ENCODE data around the gene NDUFS4.
"Not testable (repeated sequence)": the region's sequence is repeated elsewhere in the genome, so short reads cannot be mapped to it uniquely, and the experiment has no call there.

Gene NDUFS4

GRCh38 chr5:53560506-53561191, at the start of gene NDUFS4:
Gene NDUFS4 (plus strand): TSS chr5:53560639. CDS start chr5:53560663, 24 bp downstream.
- peak; percentile 85 for DNase-seq (ENCODE audit: low read depth)
- no peak for TF ChIP-seq CTCF (IDR thresholded peaks at IDR 0.05; ENCODE audit: control insufficient read depth, extremely low read depth, insufficient read depth)
- H3K4me3 ChIP-seq (ENCODE audit: low read depth, low read length): peak within 1 kb of the TSS; percentile 96

DNA sequence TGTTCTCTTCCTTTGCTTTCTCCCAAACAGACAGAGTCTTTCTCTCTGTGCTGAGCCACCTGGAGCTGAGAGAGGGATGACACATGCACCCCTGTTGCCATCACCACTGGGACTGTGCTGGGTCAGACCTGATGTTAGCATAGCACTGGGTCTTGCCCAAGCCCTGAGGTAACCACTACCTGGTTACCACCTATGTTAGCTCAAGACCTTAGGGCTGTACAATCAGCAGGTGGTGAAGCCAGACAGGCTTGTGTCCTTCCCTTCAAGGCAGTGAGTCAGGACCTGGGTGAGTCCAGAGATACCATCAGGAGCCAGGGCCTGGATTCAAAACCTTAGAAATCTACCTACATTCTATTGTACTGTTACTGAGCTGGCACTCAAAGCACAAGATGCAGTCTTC, 47.9 kb upstream of the NDUFS4 start:
- no peak for DNase-seq (ENCODE audit: low read depth)
- TF ChIP-seq CTCF (IDR thresholded peaks at IDR 0.05; ENCODE audit: control insufficient read depth, extremely low read depth, insufficient read depth): no peak
- H3K4me3 ChIP-seq (ENCODE audit: low read depth, low read length): no peak overlapping the region

DNA sequence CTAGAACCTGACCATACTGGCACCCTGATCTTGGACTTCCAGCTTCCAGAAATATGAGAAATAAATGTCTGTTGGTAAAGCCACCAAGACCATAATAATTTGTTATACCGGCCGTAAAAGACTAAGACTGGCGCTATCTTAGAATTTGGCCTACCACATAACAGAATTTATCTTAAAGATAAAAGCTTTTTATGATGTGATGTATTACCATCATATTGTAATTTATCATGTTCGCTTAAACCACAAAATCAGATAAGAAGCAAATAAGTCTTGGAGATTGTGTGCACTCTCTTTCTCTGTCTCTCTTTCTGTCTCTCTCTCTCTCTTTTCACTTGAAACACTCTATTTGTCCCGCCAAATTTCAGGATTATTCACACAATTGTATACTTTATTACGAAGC, 44.5 kb upstream of the NDUFS4 start:
- no peak overlapping the region for H3K4me3 ChIP-seq (ENCODE audit: low read depth, low read length)
- no peak for DNase-seq (ENCODE audit: low read depth)
- no peak for TF ChIP-seq CTCF (IDR thresholded peaks at IDR 0.05; ENCODE audit: control insufficient read depth, extremely low read depth, insufficient read depth)

DNA sequence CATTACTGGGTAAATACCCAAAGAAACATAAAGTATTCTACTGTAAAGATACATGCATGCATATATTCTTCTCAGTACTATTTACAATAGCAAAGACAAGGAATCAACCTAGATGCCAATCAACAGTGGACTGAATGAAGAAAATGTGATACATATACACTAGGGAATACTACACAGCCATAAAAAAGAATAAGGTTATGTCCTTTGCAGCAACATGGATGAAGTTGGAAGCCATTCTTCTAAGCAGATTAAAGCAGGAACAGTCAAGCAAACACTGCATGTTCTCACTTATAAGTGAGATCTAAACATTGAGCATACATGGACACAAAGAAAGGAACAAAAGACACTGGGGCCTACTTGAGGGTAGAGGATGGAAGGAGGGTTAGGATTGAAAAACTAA, 39.6 kb upstream of the NDUFS4 start:
- no peak for DNase-seq (ENCODE audit: low read depth)
- TF ChIP-seq CTCF (IDR thresholded peaks at IDR 0.05; ENCODE audit: control insufficient read depth, extremely low read depth, insufficient read depth): no peak

GRCh38 chr5:53537711-53538110, 22.7 kb upstream of the NDUFS4 start:
- no peak for TF ChIP-seq CTCF (IDR thresholded peaks at IDR 0.05; ENCODE audit: control insufficient read depth, extremely low read depth, insufficient read depth)

More for the DNA sequence above, 39.6 kb upstream of the NDUFS4 start:
- H3K4me3 ChIP-seq (ENCODE audit: low read depth, low read length): no peak overlapping the region

GRCh38 chr5:53540739-53541138, 19.7 kb upstream of the NDUFS4 start:
- H3K4me3 ChIP-seq (ENCODE audit: low read depth, low read length); DNase-seq (ENCODE audit: low read depth): not testable (repeated sequence)

More at GRCh38 chr5:53537711-53538110, 22.7 kb upstream of the NDUFS4 start:
- H3K4me3 ChIP-seq (ENCODE audit: low read depth, low read length): no peak overlapping the region
- DNase-seq (ENCODE audit: low read depth): no peak

- no peak for DNase-seq (ENCODE audit: low read depth)
- no peak for TF ChIP-seq CTCF (IDR thresholded peaks at IDR 0.05; ENCODE audit: control insufficient read depth, extremely low read depth, insufficient read depth)
These were observed 18.6 kb upstream of the NDUFS4 start for GRCh38 chr5:53541859-53542258.

More at GRCh38 chr5:53541859-53542258, 18.6 kb upstream of the NDUFS4 start:
- no peak overlapping the region for H3K4me3 ChIP-seq (ENCODE audit: low read depth, low read length)
